SK-N-SH treated with all-trans-retinoic acid at 6 μM for 48 hours (cell line): ENCODE results near the gene VAMP3.
A peak's percentile ranks its signal among the peaks of the same experiment; 100 is the strongest.

ENCODE experiments used
- ATAC-seq: fragments of 200-7000 bp; cut with Tn5 transposase; 3 replicates; pipeline ENCODE4 v1.9.1; 2020; ENCODE audit warnings: mild to moderate bottlenecking, moderate library complexity
- BACH2 ChIP-seq: fragments of 250-450 bp; sonication (Bioruptor Pico); IDR thresholded peaks from 2 replicates; pipeline ENCODE4 v1.9.0; 2021; ENCODE audit warnings: mild to moderate bottlenecking, borderline replicate concordance
- CSDC2 ChIP-seq: fragments of 250-450 bp; sonication (Bioruptor Pico); IDR thresholded peaks from 2 replicates; pipeline ENCODE4 v1.5.0; 2020; ENCODE audit warnings: mild to moderate bottlenecking, moderate library complexity
- ESRRG ChIP-seq: fragments of 250-450 bp; sonication (Bioruptor Pico); IDR thresholded peaks from 2 replicates; pipeline ENCODE4 v1.6.1; 2021; ENCODE audit warnings: mild to moderate bottlenecking
- GLIS3 ChIP-seq: fragments of 250-450 bp; sonication (Bioruptor Pico); IDR thresholded peaks from 2 replicates; pipeline ENCODE4 v1.5.0; 2020; ENCODE audit warnings: mild to moderate bottlenecking, moderate library complexity
- ISL1 ChIP-seq: fragments of 250-450 bp; sonication (Bioruptor Pico); IDR thresholded peaks from 2 replicates; pipeline ENCODE4 v2.1.2; 2022; ENCODE audit warnings: mild to moderate bottlenecking, moderate library complexity
- OSR1 ChIP-seq: fragments of 250-450 bp; sonication (Bioruptor Pico); IDR thresholded peaks from 2 replicates; pipeline ENCODE4 v1.8.0; 2022; ENCODE audit warnings: moderate library complexity, mild to moderate bottlenecking, inconsistent platforms
- PPARA ChIP-seq: fragments of 250-450 bp; sonication (Bioruptor Pico); IDR thresholded peaks from 2 replicates; pipeline ENCODE4 v1.5.0; 2020; ENCODE audit warnings: mild to moderate bottlenecking, borderline replicate concordance
- RARB ChIP-seq: fragments of 250-450 bp; sonication (Bioruptor Pico); IDR thresholded peaks from 2 replicates; pipeline ENCODE4 v1.8.0; 2021; ENCODE audit warnings: mild to moderate bottlenecking, moderate library complexity
- TCF4 ChIP-seq: fragments of 250-450 bp; sonication (Bioruptor Pico); IDR thresholded peaks from 2 replicates; pipeline ENCODE4 v1.8.0; 2021; ENCODE audit warnings: mild to moderate bottlenecking, moderate library complexity, borderline replicate concordance
- TOX ChIP-seq: fragments of 250-450 bp; sonication (Bioruptor Pico); IDR thresholded peaks from 2 replicates; pipeline ENCODE4 v1.8.0; 2021; ENCODE audit warnings: mild to moderate bottlenecking, moderate library complexity, borderline replicate concordance
- ZFP3 ChIP-seq: fragments of 250-450 bp; sonication (Bioruptor Pico); IDR thresholded peaks from 2 replicates; pipeline ENCODE4 v1.5.0; 2020; ENCODE audit warnings: mild to moderate bottlenecking, moderate library complexity
- ZNF565 ChIP-seq: fragments of 450-650 bp; formaldehyde crosslinking; conservative IDR thresholded peaks from 2 replicates; pipeline ENCODE4 v1.5.0; 2020; ENCODE audit warnings: low read depth, mild to moderate bottlenecking, moderate library complexity
- ZNF70 ChIP-seq: fragments of 450-650 bp; formaldehyde crosslinking; IDR thresholded peaks from 2 replicates; pipeline ENCODE4 v1.5.0; 2020; ENCODE audit warnings: mild to moderate bottlenecking, moderate library complexity
- ZNF8 ChIP-seq: fragments of 450-650 bp; formaldehyde crosslinking; IDR thresholded peaks from 2 replicates; pipeline ENCODE4 v1.5.0; 2020; ENCODE audit warnings: mild to moderate bottlenecking, moderate library complexity
- TF ChIP-seq, protein P1 (sequence below): fragments of 250-450 bp; sonication (Bioruptor Pico); IDR thresholded peaks from 2 replicates; pipeline ENCODE4 v1.5.1; 2021; ENCODE audit warnings: mild to moderate bottlenecking, moderate library complexity
- TF ChIP-seq, protein P2 (sequence below): fragments of 250-450 bp; sonication (Bioruptor Pico); IDR thresholded peaks from 2 replicates; pipeline ENCODE4 v1.8.0; 2020; ENCODE audit warnings: mild to moderate bottlenecking, moderate library complexity, borderline replicate concordance
- TF ChIP-seq, protein P3 (sequence below): fragments of 250-450 bp; sonication (Bioruptor Pico); IDR thresholded peaks from 2 replicates; pipeline ENCODE4 v1.5.1; 2020; ENCODE audit warnings: low read depth, mild to moderate bottlenecking, moderate library complexity
- TF ChIP-seq, protein P4 (sequence below): fragments of 250-450 bp; sonication (Bioruptor Pico); IDR thresholded peaks from 2 replicates; pipeline ENCODE4 v1.5.0; 2020; ENCODE audit warnings: mild to moderate bottlenecking, moderate library complexity
- TF ChIP-seq, protein P5 (sequence below): fragments of 250-450 bp; sonication (Bioruptor Pico); IDR thresholded peaks from 2 replicates; pipeline ENCODE4 v1.8.0; 2021; ENCODE audit warnings: low read depth, mild to moderate bottlenecking, moderate library complexity, borderline replicate concordance

VAMP3 gene

DNA sequence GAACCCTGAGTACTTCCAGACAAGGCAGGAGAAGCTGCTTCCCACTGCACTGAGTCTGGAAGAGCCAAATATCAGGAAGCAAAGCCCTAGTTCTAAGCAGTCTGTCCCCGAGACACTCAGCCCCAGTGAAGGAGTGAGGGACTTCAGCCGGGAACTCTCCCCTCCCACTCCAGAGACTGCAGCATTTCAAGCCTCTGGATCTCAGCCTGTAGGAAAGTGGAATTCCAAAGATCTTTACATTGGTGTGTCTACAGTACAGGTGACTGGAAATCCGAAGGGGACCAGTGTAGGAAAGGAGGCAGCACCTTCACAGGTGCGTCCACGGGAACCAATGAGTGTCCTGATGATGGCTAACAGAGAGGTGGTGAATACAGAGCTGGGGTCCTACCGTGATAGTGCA, 33.1 kb upstream of the VAMP3 start:
- TF ChIP-seq TCF4 (CRISPR knock-in tag) = no peak
- ATAC-seq = no peak

DNA sequence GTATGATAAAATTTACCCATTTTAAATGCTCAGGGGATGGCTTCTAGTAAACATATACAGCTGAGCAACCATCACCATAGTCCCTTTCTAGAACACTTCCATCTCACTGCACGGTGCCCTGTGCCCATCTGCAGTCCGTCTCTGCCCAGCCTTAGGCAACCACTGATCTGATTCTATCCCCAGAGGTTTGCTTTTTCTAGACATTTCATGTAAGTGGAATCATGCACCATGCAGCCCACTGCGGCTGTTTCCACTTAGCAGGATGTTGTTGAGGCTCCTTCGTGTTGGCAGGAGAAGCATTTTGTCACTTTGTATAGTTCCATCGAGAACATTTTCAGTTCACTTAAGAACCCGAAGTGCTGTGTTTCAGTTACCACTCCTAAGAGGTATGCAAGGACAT, 27.8 kb upstream of the VAMP3 start:
- ATAC-seq = no peak

DNA sequence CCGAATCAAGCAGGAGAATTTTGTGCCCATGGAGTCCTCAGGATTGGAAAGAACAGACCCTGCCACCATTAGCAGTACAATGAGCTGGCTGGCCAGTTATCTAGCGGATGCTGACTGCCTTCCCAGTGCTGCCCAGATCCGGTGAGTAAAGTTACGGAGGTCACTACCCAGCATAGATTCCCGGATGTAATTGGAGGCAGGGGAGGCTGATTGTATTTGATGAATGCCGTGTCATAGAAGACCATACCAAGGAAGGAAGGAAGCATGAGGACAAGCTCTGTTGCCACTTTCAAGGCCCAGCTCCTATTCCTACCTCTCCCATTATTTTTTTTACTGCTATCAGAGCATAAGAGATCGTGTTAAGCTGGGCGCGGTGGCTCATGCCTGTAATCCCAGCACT, 26.2 kb upstream of the VAMP3 start:
- TF ChIP-seq RARB (CRISPR knock-in tag) (no peak), BACH2 (no peak), PPARA (CRISPR knock-in tag) (no peak), CSDC2 (CRISPR knock-in tag) (no peak), ZNF565 (CRISPR knock-in tag) (no peak), ZNF8 (CRISPR knock-in tag) (no peak), ESRRG (CRISPR knock-in tag) (no peak), TOX (CRISPR knock-in tag) (no peak), TCF4 (CRISPR knock-in tag) (no peak), OSR1 (CRISPR knock-in tag) (no peak), ZNF70 (no peak), ZFP3 (CRISPR knock-in tag) (no peak), ISL1 (CRISPR knock-in tag) (no peak)
- TF ChIP-seq, protein P1, sequence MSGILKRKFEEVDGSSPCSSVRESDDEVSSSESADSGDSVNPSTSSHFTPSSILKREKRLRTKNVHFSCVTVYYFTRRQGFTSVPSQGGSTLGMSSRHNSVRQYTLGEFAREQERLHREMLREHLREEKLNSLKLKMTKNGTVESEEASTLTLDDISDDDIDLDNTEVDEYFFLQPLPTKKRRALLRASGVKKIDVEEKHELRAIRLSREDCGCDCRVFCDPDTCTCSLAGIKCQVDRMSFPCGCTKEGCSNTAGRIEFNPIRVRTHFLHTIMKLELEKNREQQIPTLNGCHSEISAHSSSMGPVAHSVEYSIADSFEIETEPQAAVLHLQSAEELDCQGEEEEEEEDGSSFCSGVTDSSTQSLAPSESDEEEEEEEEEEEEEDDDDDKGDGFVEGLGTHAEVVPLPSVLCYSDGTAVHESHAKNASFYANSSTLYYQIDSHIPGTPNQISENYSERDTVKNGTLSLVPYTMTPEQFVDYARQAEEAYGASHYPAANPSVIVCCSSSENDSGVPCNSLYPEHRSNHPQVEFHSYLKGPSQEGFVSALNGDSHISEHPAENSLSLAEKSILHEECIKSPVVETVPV = no peak
- TF ChIP-seq, protein P2, sequence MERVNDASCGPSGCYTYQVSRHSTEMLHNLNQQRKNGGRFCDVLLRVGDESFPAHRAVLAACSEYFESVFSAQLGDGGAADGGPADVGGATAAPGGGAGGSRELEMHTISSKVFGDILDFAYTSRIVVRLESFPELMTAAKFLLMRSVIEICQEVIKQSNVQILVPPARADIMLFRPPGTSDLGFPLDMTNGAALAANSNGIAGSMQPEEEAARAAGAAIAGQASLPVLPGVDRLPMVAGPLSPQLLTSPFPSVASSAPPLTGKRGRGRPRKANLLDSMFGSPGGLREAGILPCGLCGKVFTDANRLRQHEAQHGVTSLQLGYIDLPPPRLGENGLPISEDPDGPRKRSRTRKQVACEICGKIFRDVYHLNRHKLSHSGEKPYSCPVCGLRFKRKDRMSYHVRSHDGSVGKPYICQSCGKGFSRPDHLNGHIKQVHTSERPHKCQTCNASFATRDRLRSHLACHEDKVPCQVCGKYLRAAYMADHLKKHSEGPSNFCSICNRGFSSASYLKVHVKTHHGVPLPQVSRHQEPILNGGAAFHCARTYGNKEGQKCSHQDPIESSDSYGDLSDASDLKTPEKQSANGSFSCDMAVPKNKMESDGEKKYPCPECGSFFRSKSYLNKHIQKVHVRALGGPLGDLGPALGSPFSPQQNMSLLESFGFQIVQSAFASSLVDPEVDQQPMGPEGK = no peak
- TF ChIP-seq, protein P3, sequence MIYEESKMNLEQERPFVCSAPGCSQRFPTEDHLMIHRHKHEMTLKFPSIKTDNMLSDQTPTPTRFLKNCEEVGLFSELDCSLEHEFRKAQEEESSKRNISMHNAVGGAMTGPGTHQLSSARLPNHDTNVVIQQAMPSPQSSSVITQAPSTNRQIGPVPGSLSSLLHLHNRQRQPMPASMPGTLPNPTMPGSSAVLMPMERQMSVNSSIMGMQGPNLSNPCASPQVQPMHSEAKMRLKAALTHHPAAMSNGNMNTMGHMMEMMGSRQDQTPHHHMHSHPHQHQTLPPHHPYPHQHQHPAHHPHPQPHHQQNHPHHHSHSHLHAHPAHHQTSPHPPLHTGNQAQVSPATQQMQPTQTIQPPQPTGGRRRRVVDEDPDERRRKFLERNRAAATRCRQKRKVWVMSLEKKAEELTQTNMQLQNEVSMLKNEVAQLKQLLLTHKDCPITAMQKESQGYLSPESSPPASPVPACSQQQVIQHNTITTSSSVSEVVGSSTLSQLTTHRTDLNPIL (CRISPR knock-in tag) = no peak
- TF ChIP-seq, protein P4, sequence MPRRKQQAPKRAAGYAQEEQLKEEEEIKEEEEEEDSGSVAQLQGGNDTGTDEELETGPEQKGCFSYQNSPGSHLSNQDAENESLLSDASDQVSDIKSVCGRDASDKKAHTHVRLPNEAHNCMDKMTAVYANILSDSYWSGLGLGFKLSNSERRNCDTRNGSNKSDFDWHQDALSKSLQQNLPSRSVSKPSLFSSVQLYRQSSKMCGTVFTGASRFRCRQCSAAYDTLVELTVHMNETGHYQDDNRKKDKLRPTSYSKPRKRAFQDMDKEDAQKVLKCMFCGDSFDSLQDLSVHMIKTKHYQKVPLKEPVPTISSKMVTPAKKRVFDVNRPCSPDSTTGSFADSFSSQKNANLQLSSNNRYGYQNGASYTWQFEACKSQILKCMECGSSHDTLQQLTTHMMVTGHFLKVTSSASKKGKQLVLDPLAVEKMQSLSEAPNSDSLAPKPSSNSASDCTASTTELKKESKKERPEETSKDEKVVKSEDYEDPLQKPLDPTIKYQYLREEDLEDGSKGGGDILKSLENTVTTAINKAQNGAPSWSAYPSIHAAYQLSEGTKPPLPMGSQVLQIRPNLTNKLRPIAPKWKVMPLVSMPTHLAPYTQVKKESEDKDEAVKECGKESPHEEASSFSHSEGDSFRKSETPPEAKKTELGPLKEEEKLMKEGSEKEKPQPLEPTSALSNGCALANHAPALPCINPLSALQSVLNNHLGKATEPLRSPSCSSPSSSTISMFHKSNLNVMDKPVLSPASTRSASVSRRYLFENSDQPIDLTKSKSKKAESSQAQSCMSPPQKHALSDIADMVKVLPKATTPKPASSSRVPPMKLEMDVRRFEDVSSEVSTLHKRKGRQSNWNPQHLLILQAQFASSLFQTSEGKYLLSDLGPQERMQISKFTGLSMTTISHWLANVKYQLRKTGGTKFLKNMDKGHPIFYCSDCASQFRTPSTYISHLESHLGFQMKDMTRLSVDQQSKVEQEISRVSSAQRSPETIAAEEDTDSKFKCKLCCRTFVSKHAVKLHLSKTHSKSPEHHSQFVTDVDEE (CRISPR knock-in tag) = no peak
- TF ChIP-seq, protein P5, sequence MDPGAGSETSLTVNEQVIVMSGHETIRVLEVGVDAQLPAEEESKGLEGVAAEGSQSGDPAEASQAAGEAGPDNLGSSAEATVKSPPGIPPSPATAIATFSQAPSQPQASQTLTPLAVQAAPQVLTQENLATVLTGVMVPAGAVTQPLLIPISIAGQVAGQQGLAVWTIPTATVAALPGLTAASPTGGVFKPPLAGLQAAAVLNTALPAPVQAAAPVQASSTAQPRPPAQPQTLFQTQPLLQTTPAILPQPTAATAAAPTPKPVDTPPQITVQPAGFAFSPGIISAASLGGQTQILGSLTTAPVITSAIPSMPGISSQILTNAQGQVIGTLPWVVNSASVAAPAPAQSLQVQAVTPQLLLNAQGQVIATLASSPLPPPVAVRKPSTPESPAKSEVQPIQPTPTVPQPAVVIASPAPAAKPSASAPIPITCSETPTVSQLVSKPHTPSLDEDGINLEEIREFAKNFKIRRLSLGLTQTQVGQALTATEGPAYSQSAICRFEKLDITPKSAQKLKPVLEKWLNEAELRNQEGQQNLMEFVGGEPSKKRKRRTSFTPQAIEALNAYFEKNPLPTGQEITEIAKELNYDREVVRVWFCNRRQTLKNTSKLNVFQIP (CRISPR knock-in tag) = no peak
- no peak for ATAC-seq

More for the DNA sequence above, 27.8 kb upstream of the VAMP3 start:
- TF ChIP-seq TCF4 (CRISPR knock-in tag) (peak; percentile 24; the same call in 1 of the 2 replicates), PPARA (CRISPR knock-in tag) (no peak), GLIS3 (no peak), ZFP3 (CRISPR knock-in tag) (no peak)
- TF ChIP-seq, protein P3 (CRISPR knock-in tag) = no peak
- TF ChIP-seq, all 23 proteins: peak for 1
